ENCODE measurements around the gene TMEM184C. TPM values are rescaled to one million over a fixed set of nuclear protein-coding genes. Genes with fewer than 3 reads are reported as not detected.

Gene TMEM184C
- total RNA-seq, 4 donors from 2014 or later: 15.6 to 30.9 (median 20.7) TPM

DNA sequence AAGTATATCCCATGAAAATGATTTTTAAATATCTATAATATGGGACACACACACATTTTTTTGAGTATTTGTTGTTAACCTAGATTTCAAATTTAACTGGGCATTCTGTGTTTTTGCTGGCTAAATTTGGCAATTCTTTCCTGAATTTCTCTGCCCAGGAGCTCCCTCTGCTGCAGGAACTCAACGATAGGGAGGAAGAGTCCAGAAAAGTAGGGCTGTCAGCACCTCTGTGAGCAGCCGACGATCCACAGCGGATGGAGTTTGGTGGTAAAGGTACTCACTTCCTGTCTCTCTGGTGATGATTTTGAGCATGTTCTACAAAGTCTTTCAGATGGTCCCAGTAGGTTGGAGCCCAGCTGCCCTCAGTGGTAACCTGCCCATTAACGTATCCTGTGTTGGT is 23.1 kb upstream of the TMEM184C start:
- no peaks in the 10 kb centered on the region for H3K4me1 ChIP-seq
- no peak for DNase-seq
- no peaks in the 10 kb centered on the region for H3K36me3 ChIP-seq
- H3K27me3 ChIP-seq: no peaks in the 10 kb centered on the region
- intact Hi-C loops (cut with DNase I; ENCODE audit: low total_unique reads): loop anchor here (10.0 kb wide), 2 partner anchors 429 to 479 kb away; no protein-coding TSS in a partner anchor
- H3K9me3 ChIP-seq: no peaks in the 10 kb centered on the region
- no peak overlapping the region for H3K4me3 ChIP-seq
- TF ChIP-seq, protein P1, sequence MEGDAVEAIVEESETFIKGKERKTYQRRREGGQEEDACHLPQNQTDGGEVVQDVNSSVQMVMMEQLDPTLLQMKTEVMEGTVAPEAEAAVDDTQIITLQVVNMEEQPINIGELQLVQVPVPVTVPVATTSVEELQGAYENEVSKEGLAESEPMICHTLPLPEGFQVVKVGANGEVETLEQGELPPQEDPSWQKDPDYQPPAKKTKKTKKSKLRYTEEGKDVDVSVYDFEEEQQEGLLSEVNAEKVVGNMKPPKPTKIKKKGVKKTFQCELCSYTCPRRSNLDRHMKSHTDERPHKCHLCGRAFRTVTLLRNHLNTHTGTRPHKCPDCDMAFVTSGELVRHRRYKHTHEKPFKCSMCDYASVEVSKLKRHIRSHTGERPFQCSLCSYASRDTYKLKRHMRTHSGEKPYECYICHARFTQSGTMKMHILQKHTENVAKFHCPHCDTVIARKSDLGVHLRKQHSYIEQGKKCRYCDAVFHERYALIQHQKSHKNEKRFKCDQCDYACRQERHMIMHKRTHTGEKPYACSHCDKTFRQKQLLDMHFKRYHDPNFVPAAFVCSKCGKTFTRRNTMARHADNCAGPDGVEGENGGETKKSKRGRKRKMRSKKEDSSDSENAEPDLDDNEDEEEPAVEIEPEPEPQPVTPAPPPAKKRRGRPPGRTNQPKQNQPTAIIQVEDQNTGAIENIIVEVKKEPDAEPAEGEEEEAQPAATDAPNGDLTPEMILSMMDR (IDR thresholded peaks at IDR 0.05 in 4 of 5, conservative IDR thresholded peaks at IDR 0.05 in 1 of 5): no peak
- no peak for TF ChIP-seq POLR2A (IDR thresholded peaks at IDR 0.05)
- H3K27ac ChIP-seq: no peak overlapping the region
- in situ Hi-C loops (cut with MboI; ENCODE audit: low sequenced_read_pairs in 4 of 4): loop anchor here in 3 of 4 donors (25.0 kb wide), 3 partner anchors 432 to 582 kb away; no protein-coding TSS in a partner anchor
- no peak for ATAC-seq

DNA sequence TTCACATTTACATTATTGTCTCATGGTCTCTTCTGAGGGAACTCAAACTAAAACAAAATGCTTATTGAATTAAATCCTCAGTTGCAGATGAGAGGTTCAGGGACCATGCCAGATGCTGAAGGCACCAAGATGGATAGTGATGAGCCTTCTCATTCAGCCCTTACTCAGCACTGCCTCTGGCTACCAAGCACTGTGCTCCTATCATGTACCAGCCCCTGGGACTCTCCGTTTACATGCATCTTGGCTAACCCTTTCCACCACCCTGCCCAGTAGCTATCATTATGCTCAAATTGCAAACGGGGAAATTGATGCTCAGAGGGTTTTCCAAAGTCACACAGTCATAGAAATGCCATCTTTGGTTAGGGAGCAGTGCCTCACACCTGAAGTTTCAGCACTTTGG is 22.6 kb upstream of the TMEM184C start:
- intact Hi-C loops (cut with DNase I; ENCODE audit: low total_unique reads): loop anchor here (10.0 kb wide), 2 partner anchors 430 to 480 kb away; no protein-coding TSS in a partner anchor
- ATAC-seq: no peak

DNA sequence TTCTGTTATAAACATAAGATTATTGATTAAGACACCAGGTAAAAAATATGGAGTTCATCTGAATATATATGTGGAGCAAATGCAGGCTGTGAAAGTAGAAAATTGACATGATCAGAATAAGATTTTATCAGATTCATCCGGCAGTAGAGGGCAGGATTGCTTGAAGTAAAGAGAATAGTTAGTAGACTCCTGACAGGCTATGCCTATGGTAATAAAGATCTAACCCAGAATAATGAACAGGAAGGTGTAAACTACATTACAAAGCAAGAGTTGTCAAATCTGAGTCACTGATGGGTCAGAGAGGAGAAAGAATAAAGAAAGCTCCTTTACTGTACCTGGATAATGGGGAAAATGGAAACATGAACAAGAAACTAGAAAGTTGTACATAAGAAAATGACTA is 20.8 kb upstream of the TMEM184C start:
- DNase-seq (no peak), ATAC-seq (no peak)
- in situ Hi-C loops (cut with MboI; ENCODE audit: low sequenced_read_pairs in 4 of 4): loop anchor here in 3 of 4 donors (25.0 kb wide), 3 partner anchors 434 to 584 kb away; no protein-coding TSS in a partner anchor
- Histone ChIP-seq H3K9me3 (no peaks in the 10 kb centered on the region), H3K4me3 (no peak overlapping the region), H3K27ac (no peak overlapping the region), H3K27me3 (no peaks in the 10 kb centered on the region), H3K36me3 (no peaks in the 10 kb centered on the region), H3K4me1 (no peaks in the 10 kb centered on the region)
- intact Hi-C loops (cut with DNase I; ENCODE audit: low total_unique reads): loop anchor here (10.0 kb wide), 2 partner anchors 432 to 482 kb away; no protein-coding TSS in a partner anchor
- TF ChIP-seq, protein P1 (IDR thresholded peaks at IDR 0.05 in 4 of 5, conservative IDR thresholded peaks at IDR 0.05 in 1 of 5): no peak
- no peak for TF ChIP-seq POLR2A (IDR thresholded peaks at IDR 0.05)

More for the DNA sequence above, 22.6 kb upstream of the TMEM184C start:
- H3K4me3 ChIP-seq: no peak overlapping the region
- H3K36me3 ChIP-seq: no peaks in the 10 kb centered on the region
- no peaks in the 10 kb centered on the region for H3K4me1 ChIP-seq
- H3K27me3 ChIP-seq: no peaks in the 10 kb centered on the region
- H3K27ac ChIP-seq: no peak overlapping the region
- TF ChIP-seq POLR2A (IDR thresholded peaks at IDR 0.05): no peak
- TF ChIP-seq, protein P1 (IDR thresholded peaks at IDR 0.05 in 4 of 5, conservative IDR thresholded peaks at IDR 0.05 in 1 of 5): no peak
- DNase-seq: no peak
- in situ Hi-C loops (cut with MboI; ENCODE audit: low sequenced_read_pairs in 4 of 4): loop anchor here in 3 of 4 donors (25.0 kb wide), 3 partner anchors 432 to 582 kb away; no protein-coding TSS in a partner anchor
- H3K9me3 ChIP-seq: no peaks in the 10 kb centered on the region

DNA sequence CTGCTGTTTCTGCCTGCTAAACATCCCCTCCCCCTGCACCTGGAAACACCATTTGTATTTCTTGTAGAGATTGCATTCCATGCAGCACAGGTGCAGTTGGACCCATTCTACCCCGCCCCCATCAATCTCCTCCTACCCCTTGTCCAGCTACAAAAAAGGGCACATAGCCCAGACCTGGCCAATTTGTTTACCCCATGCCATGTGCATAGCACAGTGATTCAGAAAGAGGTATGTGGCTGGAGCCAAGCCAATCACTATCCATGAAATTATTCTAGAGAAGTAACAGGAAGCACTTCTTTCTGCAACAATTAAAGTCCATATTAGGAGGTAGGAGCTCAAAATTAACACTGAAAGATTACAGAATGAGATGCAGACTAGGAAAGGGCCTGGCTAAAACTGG is 20.2 kb upstream of the TMEM184C start:
- Histone ChIP-seq H3K27me3 (no peaks in the 10 kb centered on the region), H3K36me3 (no peaks in the 10 kb centered on the region), H3K4me3 (no peak overlapping the region), H3K27ac (no peak overlapping the region), H3K4me1 (no peaks in the 10 kb centered on the region), H3K9me3 (no peaks in the 10 kb centered on the region)
- no peak for TF ChIP-seq POLR2A (IDR thresholded peaks at IDR 0.05)
- TF ChIP-seq, protein P1 (IDR thresholded peaks at IDR 0.05 in 4 of 5, conservative IDR thresholded peaks at IDR 0.05 in 1 of 5): no peak
- ATAC-seq (no peak), DNase-seq (no peak)
- in situ Hi-C loops (cut with MboI; ENCODE audit: low sequenced_read_pairs in 4 of 4) (loop anchor here in 3 of 4 donors (25.0 kb wide), 3 partner anchors 435 to 585 kb away; no protein-coding TSS in a partner anchor), intact Hi-C loops (cut with DNase I; ENCODE audit: low total_unique reads) (loop anchor here (10.0 kb wide), 2 partner anchors 432 to 482 kb away; no protein-coding TSS in a partner anchor)

All from gastrocnemius medialis (tissue), 4 donors.